Keratinocyte (primary cell): Measurements from ENCODE around the gene SP5. TPM values are rescaled to one million over a fixed set of nuclear protein-coding genes. Genes with fewer than 3 reads are reported as not detected.

Experiments used
- DNase-seq: peaks from one replicate; pipeline ENCODE4 v3.0.0-alpha.2; 2011; ENCODE audit warnings: low read depth, missing footprints, low spot score
- FAIRE-seq: peaks from 2 replicates; lab custom pipeline; 2011; peaks lifted over from hg19 to GRCh38; lab: Jason Lieb, UNC
- H2AFZ ChIP-seq: 2 replicates; pipeline ENCODE4 v1.6.0; 2012; ENCODE audit warnings: low read length, control low read depth, inconsistent platforms; ENCODE audit not compliant: control insufficient read depth
- H3K27ac ChIP-seq: 2 replicates; pipeline ENCODE4 v1.5.1; 2011; ENCODE audit warnings: low read length; ENCODE audit not compliant: control insufficient read depth, insufficient read depth
- H3K27me3 ChIP-seq: 3 replicates; pipeline ENCODE4 v1.6.0; 2011; ENCODE audit warnings: low read length; ENCODE audit not compliant: control insufficient read depth, insufficient read depth; ENCODE audit errors: extremely low read depth
- H3K36me3 ChIP-seq, 2 experiments: 2 replicates in 1 of 2; 3 replicates in 1 of 2; pipeline ENCODE4 v1.5.1; 2011; ENCODE audit warnings: low read length in 2 of 2, mild to moderate bottlenecking in 1 of 2; ENCODE audit not compliant: control insufficient read depth in 2 of 2, insufficient read depth in 2 of 2; ENCODE audit errors: extremely low read depth in 1 of 2
- H3K4me1 ChIP-seq: 3 replicates; pipeline ENCODE4 v1.5.1; 2011; ENCODE audit warnings: low read length; ENCODE audit not compliant: control insufficient read depth, insufficient read depth; ENCODE audit errors: extremely low read depth
- H3K4me2 ChIP-seq: 3 replicates; pipeline ENCODE4 v1.6.0; 2011; ENCODE audit warnings: low read depth, low read length; ENCODE audit not compliant: control insufficient read depth, insufficient read depth; ENCODE audit errors: extremely low read depth
- H3K4me3 ChIP-seq, 3 experiments: fragments of 200-600 bp in 1 of 3; sonication (generic) in 1 of 3; 2 replicates in 2 of 3; 3 replicates in 1 of 3; pipeline ENCODE4 v1.5.1; 2011 to 2016; ENCODE audit warnings: low read length in 3 of 3, mild to moderate bottlenecking in 3 of 3, control low read depth in 2 of 3, inconsistent platforms in 1 of 3, low read depth in 1 of 3, mixed read lengths in 1 of 3, mixed run types in 1 of 3, moderate library complexity in 1 of 3; ENCODE audit not compliant: control insufficient read depth in 2 of 3, insufficient read depth in 2 of 3; ENCODE audit errors: extremely low read depth in 1 of 3
- H3K79me2 ChIP-seq: 2 replicates; pipeline ENCODE4 v1.6.0; 2012; ENCODE audit warnings: low read length; ENCODE audit not compliant: control insufficient read depth, insufficient read depth
- H3K9ac ChIP-seq: 3 replicates; pipeline ENCODE4 v1.6.0; 2011; ENCODE audit warnings: low read length; ENCODE audit not compliant: control insufficient read depth, insufficient read depth; ENCODE audit errors: extremely low read depth
- H3K9me1 ChIP-seq: 3 replicates; pipeline ENCODE4 v1.6.0; 2011; ENCODE audit warnings: low read length; ENCODE audit not compliant: control insufficient read depth, insufficient read depth; ENCODE audit errors: extremely low read depth
- H3K9me3 ChIP-seq: 2 replicates; pipeline ENCODE4 v1.5.1; 2012; ENCODE audit warnings: low read depth, low read length; ENCODE audit not compliant: control insufficient read depth
- H4K20me1 ChIP-seq: 3 replicates; pipeline ENCODE4 v1.6.0; 2011; ENCODE audit warnings: low read length; ENCODE audit not compliant: control insufficient read depth, insufficient read depth; ENCODE audit errors: extremely low read depth
- EZH2 ChIP-seq: IDR thresholded peaks from one replicate; pipeline ENCODE4 v1.6.1; 2012; ENCODE audit warnings: inconsistent platforms, mild to moderate bottlenecking, low read length, moderate library complexity
- dilution Hi-C: fragments of 300-500 bp; cut with MboI; formaldehyde crosslinking; loops from one replicate; pipeline ENCODE4 v1.7.0; 2020; ENCODE audit warnings: low sequenced_read_pairs; ENCODE audit not compliant: extremely low pct_ligation_motif_present
- polyA plus RNA-seq, 5 experiments: library from polyadenylated mRNA; depleted of rRNA in 3 of 5; stranded (reverse) in 3 of 5; stranded (forward) in 1 of 5; unstranded in 1 of 5; fragments of >200 nt; gene quantifications; 1 replicate in 1 of 5; 2 replicates in 3 of 5; 3 replicates in 1 of 5; pipeline versions ENCODE4 v1.2.1 to v1.2.3, GENCODE V29; 2011 to 2012; ENCODE audit warnings: missing spikeins in 2 of 5, low read depth in 1 of 5, low replicate concordance in 1 of 5
- TF ChIP-seq, protein P1 (sequence below), 3 experiments: IDR thresholded peaks in 1 of 3; conservative IDR thresholded peaks in 1 of 3; optimal IDR thresholded peaks in 1 of 3; 2 replicates in 2 of 3; 3 replicates in 1 of 3; pipeline versions ENCODE3 to v1.5.1; 2011; ENCODE audit warnings: low read length in 3 of 3, mild to moderate bottlenecking in 3 of 3, moderate library complexity in 2 of 3, control low read depth in 1 of 3, inconsistent platforms in 1 of 3; ENCODE audit not compliant: insufficient read depth in 2 of 3; ENCODE audit errors: extremely low read depth in 1 of 3

SP5 gene
- polyA plus RNA-seq, 1 donor (not counting 4 experiments of a cell fraction or from before 2014, with no cell fraction given), result not detected

- Histone ChIP-seq H3K4me1 (peaks cover 3% of the 10 kb centered on the region), H2AFZ (no peak overlapping the region)
- TF ChIP-seq, protein P1, sequence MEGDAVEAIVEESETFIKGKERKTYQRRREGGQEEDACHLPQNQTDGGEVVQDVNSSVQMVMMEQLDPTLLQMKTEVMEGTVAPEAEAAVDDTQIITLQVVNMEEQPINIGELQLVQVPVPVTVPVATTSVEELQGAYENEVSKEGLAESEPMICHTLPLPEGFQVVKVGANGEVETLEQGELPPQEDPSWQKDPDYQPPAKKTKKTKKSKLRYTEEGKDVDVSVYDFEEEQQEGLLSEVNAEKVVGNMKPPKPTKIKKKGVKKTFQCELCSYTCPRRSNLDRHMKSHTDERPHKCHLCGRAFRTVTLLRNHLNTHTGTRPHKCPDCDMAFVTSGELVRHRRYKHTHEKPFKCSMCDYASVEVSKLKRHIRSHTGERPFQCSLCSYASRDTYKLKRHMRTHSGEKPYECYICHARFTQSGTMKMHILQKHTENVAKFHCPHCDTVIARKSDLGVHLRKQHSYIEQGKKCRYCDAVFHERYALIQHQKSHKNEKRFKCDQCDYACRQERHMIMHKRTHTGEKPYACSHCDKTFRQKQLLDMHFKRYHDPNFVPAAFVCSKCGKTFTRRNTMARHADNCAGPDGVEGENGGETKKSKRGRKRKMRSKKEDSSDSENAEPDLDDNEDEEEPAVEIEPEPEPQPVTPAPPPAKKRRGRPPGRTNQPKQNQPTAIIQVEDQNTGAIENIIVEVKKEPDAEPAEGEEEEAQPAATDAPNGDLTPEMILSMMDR (optimal IDR thresholded peaks at IDR 0.05 in 1 of 3, IDR thresholded peaks at IDR 0.05 in 1 of 3, conservative IDR thresholded peaks at IDR 0.05 in 1 of 3; ENCODE audit: extremely low read depth in 1 of 3, insufficient read depth in 2 of 3, low read length in 3 of 3), result no peak
- no peak for TF ChIP-seq EZH2
Measured at GRCh38 chr2:170710609-170710979, 4.5 kb upstream of the SP5 start.

GRCh38 chr2:170711196-170711773, 3.9 kb upstream of the SP5 start:
- H3K4me2 ChIP-seq, result no peak overlapping the region
- no peak overlapping the region for H3K27ac ChIP-seq
- dilution Hi-C loops, result no loop called here
- DNase-seq, result no peak
- H4K20me1 ChIP-seq, result no peaks in the 10 kb centered on the region
- H3K79me2 ChIP-seq, result no peaks in the 10 kb centered on the region
- no peak for FAIRE-seq
- H3K9me3 ChIP-seq, result no peaks in the 10 kb centered on the region
- no peaks in the 10 kb centered on the region for H3K9me1 ChIP-seq
- no peak overlapping the region for H2AFZ ChIP-seq
- H3K4me3 ChIP-seq, result no peak overlapping the region
- TF ChIP-seq EZH2, result peak; percentile 80
- TF ChIP-seq, protein P1 (optimal IDR thresholded peaks at IDR 0.05 in 1 of 3, IDR thresholded peaks at IDR 0.05 in 1 of 3, conservative IDR thresholded peaks at IDR 0.05 in 1 of 3; ENCODE audit: extremely low read depth in 1 of 3, insufficient read depth in 2 of 3, low read length in 3 of 3), result no peak
- peaks cover 77% of the 10 kb centered on the region for H3K27me3 ChIP-seq
- H3K36me3 ChIP-seq, result no peaks in the 10 kb centered on the region
- H3K9ac ChIP-seq, result no peak overlapping the region
- H3K4me1 ChIP-seq, result peaks cover 3% of the 10 kb centered on the region

More at GRCh38 chr2:170710609-170710979, 4.5 kb upstream of the SP5 start:
- DNase-seq (no peak), FAIRE-seq (no peak)
- Histone ChIP-seq H4K20me1 (no peaks in the 10 kb centered on the region), H3K4me3 (no peak overlapping the region), H3K36me3 (no peaks in the 10 kb centered on the region), H3K9me1 (no peaks in the 10 kb centered on the region), H3K9ac (no peak overlapping the region), H3K9me3 (no peaks in the 10 kb centered on the region), H3K4me2 (no peak overlapping the region), H3K27ac (no peak overlapping the region), H3K27me3 (peaks cover 70% of the 10 kb centered on the region), H3K79me2 (no peaks in the 10 kb centered on the region)
- dilution Hi-C loops, result no loop called here
